Measurements from ENCODE around the gene HES7.

HES7 gene

GRCh38 chr17:8143581-8144400, 19.9 kb upstream of the HES7 start:
- H3K27me3 ChIP-seq (ENCODE audit: control insufficient read depth in 2 of 2, insufficient read depth in 2 of 2, low read length in 2 of 2) = no peaks in the 10 kb centered on the region
- H3K36me3 ChIP-seq (ENCODE audit: control insufficient read depth in 2 of 2, insufficient read depth in 2 of 2, low read length in 2 of 2) = peaks cover 74 to 81% of the 10 kb centered on the region in 2 donors
- H3K9ac ChIP-seq (ENCODE audit: low read depth in 1 of 2, low read length in 2 of 2) = no peak overlapping the region
- no peaks in the 10 kb centered on the region for H3K9me3 ChIP-seq (ENCODE audit: control insufficient read depth in 2 of 2, low read length in 2 of 2)
- H3K4me1 ChIP-seq (ENCODE audit: control insufficient read depth in 2 of 2, insufficient read depth in 2 of 2, low read length in 2 of 2) = peaks cover 2 to 5% of the 10 kb centered on the region in 2 donors
- H3K27ac ChIP-seq (ENCODE audit: low read depth in 2 of 2, low read length in 2 of 2) = no peak overlapping the region
- no peak overlapping the region for H3K4me3 ChIP-seq (ENCODE audit: low read length in 2 of 2)

- no peak overlapping the region for H3K27ac ChIP-seq (ENCODE audit: low read depth in 2 of 2, low read length in 2 of 2)
- H3K9me3 ChIP-seq (ENCODE audit: control insufficient read depth in 2 of 2, low read length in 2 of 2) = no peaks in the 10 kb centered on the region
- H3K36me3 ChIP-seq (ENCODE audit: control insufficient read depth in 2 of 2, insufficient read depth in 2 of 2, low read length in 2 of 2) = peaks cover 67 to 74% of the 10 kb centered on the region in 2 donors
- H3K27me3 ChIP-seq (ENCODE audit: control insufficient read depth in 2 of 2, insufficient read depth in 2 of 2, low read length in 2 of 2) = no peaks in the 10 kb centered on the region
- H3K4me1 ChIP-seq (ENCODE audit: control insufficient read depth in 2 of 2, insufficient read depth in 2 of 2, low read length in 2 of 2) = peaks cover 6 to 10% of the 10 kb centered on the region in 2 donors
- no peak overlapping the region for H3K9ac ChIP-seq (ENCODE audit: low read depth in 1 of 2, low read length in 2 of 2)
- H3K4me3 ChIP-seq (ENCODE audit: low read length in 2 of 2) = no peak overlapping the region
These were observed 19.1 kb upstream of the HES7 start for GRCh38 chr17:8142887-8143580.

GRCh38 chr17:8142158-8142886, 18.4 kb upstream of the HES7 start:
- no peak overlapping the region for H3K9ac ChIP-seq (ENCODE audit: low read depth in 1 of 2, low read length in 2 of 2)
- no peak overlapping the region for H3K27ac ChIP-seq (ENCODE audit: low read depth in 2 of 2, low read length in 2 of 2)
- no peaks in the 10 kb centered on the region for H3K27me3 ChIP-seq (ENCODE audit: control insufficient read depth in 2 of 2, insufficient read depth in 2 of 2, low read length in 2 of 2)
- H3K4me1 ChIP-seq (ENCODE audit: control insufficient read depth in 2 of 2, insufficient read depth in 2 of 2, low read length in 2 of 2) = peaks cover 9 to 17% of the 10 kb centered on the region in 2 donors
- H3K36me3 ChIP-seq (ENCODE audit: control insufficient read depth in 2 of 2, insufficient read depth in 2 of 2, low read length in 2 of 2) = peaks cover 60 to 67% of the 10 kb centered on the region in 2 donors
- H3K4me3 ChIP-seq (ENCODE audit: low read length in 2 of 2) = no peak overlapping the region
- no peaks in the 10 kb centered on the region for H3K9me3 ChIP-seq (ENCODE audit: control insufficient read depth in 2 of 2, low read length in 2 of 2)

DNA sequence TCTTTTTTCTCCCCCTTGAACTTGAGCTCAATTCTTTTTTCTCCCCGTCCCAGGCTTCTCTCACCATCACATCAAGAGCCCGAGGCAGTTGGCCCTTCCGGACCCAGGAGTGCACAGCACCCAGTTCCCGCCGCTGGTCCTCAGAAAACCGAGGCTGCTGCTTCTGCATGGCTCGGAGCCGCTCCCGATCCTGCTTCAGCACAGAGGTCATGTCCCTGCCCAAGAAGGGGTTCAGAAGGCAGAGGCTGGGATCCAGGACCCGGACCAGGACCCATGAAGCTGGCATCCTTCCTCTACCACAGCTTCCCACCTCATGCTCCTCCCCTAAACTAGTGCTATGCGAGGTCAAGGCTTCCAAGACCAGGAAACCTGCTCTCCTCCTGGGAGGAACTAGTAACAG, 17.8 kb upstream of the HES7 start:
- H3K36me3 ChIP-seq (ENCODE audit: control insufficient read depth in 2 of 2, insufficient read depth in 2 of 2, low read length in 2 of 2) = peaks cover 54 to 61% of the 10 kb centered on the region in 2 donors
- H3K9me3 ChIP-seq (ENCODE audit: control insufficient read depth in 2 of 2, low read length in 2 of 2) = no peaks in the 10 kb centered on the region
- no peak overlapping the region for H3K4me3 ChIP-seq (ENCODE audit: low read length in 2 of 2)
- no peak overlapping the region for H3K27ac ChIP-seq (ENCODE audit: low read depth in 2 of 2, low read length in 2 of 2)
- no peak overlapping the region for H3K9ac ChIP-seq (ENCODE audit: low read depth in 1 of 2, low read length in 2 of 2)
- H3K4me1 ChIP-seq (ENCODE audit: control insufficient read depth in 2 of 2, insufficient read depth in 2 of 2, low read length in 2 of 2) = peaks cover 9 to 17% of the 10 kb centered on the region in 2 donors
- H3K27me3 ChIP-seq (ENCODE audit: control insufficient read depth in 2 of 2, insufficient read depth in 2 of 2, low read length in 2 of 2) = no peaks in the 10 kb centered on the region

- Histone ChIP-seq H3K4me1 (ENCODE audit: control insufficient read depth in 2 of 2, insufficient read depth in 2 of 2, low read length in 2 of 2) (peaks cover 9 to 17% of the 10 kb centered on the region in 2 donors), H3K9me3 (ENCODE audit: control insufficient read depth in 2 of 2, low read length in 2 of 2) (no peaks in the 10 kb centered on the region), H3K9ac (ENCODE audit: low read depth in 1 of 2, low read length in 2 of 2) (no peak overlapping the region), H3K36me3 (ENCODE audit: control insufficient read depth in 2 of 2, insufficient read depth in 2 of 2, low read length in 2 of 2) (peaks cover 47 to 54% of the 10 kb centered on the region in 2 donors), H3K27ac (ENCODE audit: low read depth in 2 of 2, low read length in 2 of 2) (no peak overlapping the region), H3K4me3 (ENCODE audit: low read length in 2 of 2) (no peak overlapping the region), H3K27me3 (ENCODE audit: control insufficient read depth in 2 of 2, insufficient read depth in 2 of 2, low read length in 2 of 2) (no peaks in the 10 kb centered on the region)
These were observed 17.1 kb upstream of the HES7 start for GRCh38 chr17:8141045-8141444.

- Histone ChIP-seq H3K36me3 (ENCODE audit: control insufficient read depth in 2 of 2, insufficient read depth in 2 of 2, low read length in 2 of 2) (peaks cover 43 to 47% of the 10 kb centered on the region in 2 donors), H3K27ac (ENCODE audit: low read depth in 2 of 2, low read length in 2 of 2) (no peak overlapping the region), H3K9ac (ENCODE audit: low read depth in 1 of 2, low read length in 2 of 2) (no peak overlapping the region), H3K4me3 (ENCODE audit: low read length in 2 of 2) (no peak overlapping the region), H3K9me3 (ENCODE audit: control insufficient read depth in 2 of 2, low read length in 2 of 2) (no peaks in the 10 kb centered on the region), H3K27me3 (ENCODE audit: control insufficient read depth in 2 of 2, insufficient read depth in 2 of 2, low read length in 2 of 2) (no peaks in the 10 kb centered on the region), H3K4me1 (ENCODE audit: control insufficient read depth in 2 of 2, insufficient read depth in 2 of 2, low read length in 2 of 2) (peaks cover 9 to 17% of the 10 kb centered on the region in 2 donors)
These were observed 16.4 kb upstream of the HES7 start for GRCh38 chr17:8140065-8141029.

DNA sequence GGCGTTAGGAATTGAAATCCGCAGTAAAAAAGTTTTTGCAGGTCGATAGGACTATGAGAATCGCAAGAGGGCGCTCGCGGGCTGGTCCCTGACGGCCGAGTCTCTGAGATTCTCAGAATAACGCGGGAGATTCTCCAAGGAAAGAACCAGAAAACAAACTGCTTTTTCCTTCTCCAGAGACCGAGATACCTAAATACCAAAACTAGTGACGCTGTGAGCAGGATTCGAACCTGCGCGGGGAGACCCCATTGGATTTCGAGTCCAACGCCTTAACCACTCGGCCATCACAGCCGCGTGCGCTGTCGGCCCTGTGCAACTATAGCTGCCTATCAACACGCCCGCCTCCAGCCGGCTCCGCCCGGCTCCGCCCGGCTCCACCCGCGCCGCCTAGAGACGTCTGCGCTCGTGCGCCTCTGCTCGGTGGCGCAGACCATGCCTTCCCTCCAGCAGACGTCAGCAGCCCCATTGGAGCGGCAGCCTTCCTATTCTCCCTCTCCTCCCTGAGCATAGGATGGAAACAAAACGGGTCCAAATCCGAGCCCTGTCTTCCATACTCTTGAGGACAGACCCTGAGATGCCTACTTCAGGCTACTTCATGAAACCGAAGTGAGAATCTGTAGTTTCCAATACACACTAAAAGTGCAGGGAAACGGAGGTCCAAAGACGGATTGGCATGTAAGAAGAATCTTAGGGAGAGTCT, 14.9 kb upstream of the HES7 start:
- H3K36me3 ChIP-seq (ENCODE audit: control insufficient read depth in 2 of 2, insufficient read depth in 2 of 2, low read length in 2 of 2) = peaks cover 34 to 37% of the 10 kb centered on the region in 2 donors
- peak overlapping the region; percentile 56 to 81 for H3K4me3 ChIP-seq (ENCODE audit: low read length in 2 of 2)
- H3K9ac ChIP-seq (ENCODE audit: low read depth in 1 of 2, low read length in 2 of 2) = peak overlapping the region; percentile 72 to 85
- H3K9me3 ChIP-seq (ENCODE audit: control insufficient read depth in 2 of 2, low read length in 2 of 2) = no peaks in the 10 kb centered on the region
- no peaks in the 10 kb centered on the region for H3K27me3 ChIP-seq (ENCODE audit: control insufficient read depth in 2 of 2, insufficient read depth in 2 of 2, low read length in 2 of 2)
- peak overlapping the region; percentile 93 to 96 for H3K27ac ChIP-seq (ENCODE audit: low read depth in 2 of 2, low read length in 2 of 2)
- H3K4me1 ChIP-seq (ENCODE audit: control insufficient read depth in 2 of 2, insufficient read depth in 2 of 2, low read length in 2 of 2) = peaks cover 9 to 17% of the 10 kb centered on the region in 2 donors

DNA sequence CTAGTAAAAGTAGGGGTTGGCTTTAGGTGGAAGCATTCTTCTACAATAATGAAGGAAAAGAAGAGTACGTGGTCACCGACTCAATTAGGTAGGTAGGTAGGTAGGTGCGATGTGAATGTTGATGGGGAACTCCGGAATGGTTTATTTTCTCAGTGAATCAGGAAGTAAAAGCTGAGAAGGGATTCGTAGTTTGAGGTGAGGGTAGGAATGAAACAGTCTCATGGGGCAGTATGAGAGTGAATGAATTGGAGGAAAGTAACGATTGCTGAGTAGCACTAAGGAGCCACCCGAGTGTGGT, 14.4 kb upstream of the HES7 start:
- H3K4me3 ChIP-seq (ENCODE audit: low read length in 2 of 2) = peak overlapping the region; percentile 56 to 81
- peaks cover 29 to 32% of the 10 kb centered on the region in 2 donors for H3K36me3 ChIP-seq (ENCODE audit: control insufficient read depth in 2 of 2, insufficient read depth in 2 of 2, low read length in 2 of 2)
- peak overlapping the region; percentile 32 to 72 for H3K9ac ChIP-seq (ENCODE audit: low read depth in 1 of 2, low read length in 2 of 2)
- peaks cover 9 to 17% of the 10 kb centered on the region in 2 donors for H3K4me1 ChIP-seq (ENCODE audit: control insufficient read depth in 2 of 2, insufficient read depth in 2 of 2, low read length in 2 of 2)
- H3K27ac ChIP-seq (ENCODE audit: low read depth in 2 of 2, low read length in 2 of 2) = peak overlapping the region; percentile 93 to 96
- H3K9me3 ChIP-seq (ENCODE audit: control insufficient read depth in 2 of 2, low read length in 2 of 2) = no peaks in the 10 kb centered on the region
- H3K27me3 ChIP-seq (ENCODE audit: control insufficient read depth in 2 of 2, insufficient read depth in 2 of 2, low read length in 2 of 2) = no peaks in the 10 kb centered on the region
